GM18870 (cell line): ENCODE results near the gene RNF212.

ENCODE experiments used
- ATAC-seq: cut with Tn5 transposase; IDR thresholded peaks from one replicate; pipeline ENCODE4 v1.9.1; 2021; ENCODE audit warnings: moderate library complexity; ENCODE audit not compliant: unreplicated experiment

Gene RNF212

GRCh38 chr4:1116838-1117237 lies 3.5 kb upstream of the RNF212 start:
- no peak for ATAC-seq

DNA sequence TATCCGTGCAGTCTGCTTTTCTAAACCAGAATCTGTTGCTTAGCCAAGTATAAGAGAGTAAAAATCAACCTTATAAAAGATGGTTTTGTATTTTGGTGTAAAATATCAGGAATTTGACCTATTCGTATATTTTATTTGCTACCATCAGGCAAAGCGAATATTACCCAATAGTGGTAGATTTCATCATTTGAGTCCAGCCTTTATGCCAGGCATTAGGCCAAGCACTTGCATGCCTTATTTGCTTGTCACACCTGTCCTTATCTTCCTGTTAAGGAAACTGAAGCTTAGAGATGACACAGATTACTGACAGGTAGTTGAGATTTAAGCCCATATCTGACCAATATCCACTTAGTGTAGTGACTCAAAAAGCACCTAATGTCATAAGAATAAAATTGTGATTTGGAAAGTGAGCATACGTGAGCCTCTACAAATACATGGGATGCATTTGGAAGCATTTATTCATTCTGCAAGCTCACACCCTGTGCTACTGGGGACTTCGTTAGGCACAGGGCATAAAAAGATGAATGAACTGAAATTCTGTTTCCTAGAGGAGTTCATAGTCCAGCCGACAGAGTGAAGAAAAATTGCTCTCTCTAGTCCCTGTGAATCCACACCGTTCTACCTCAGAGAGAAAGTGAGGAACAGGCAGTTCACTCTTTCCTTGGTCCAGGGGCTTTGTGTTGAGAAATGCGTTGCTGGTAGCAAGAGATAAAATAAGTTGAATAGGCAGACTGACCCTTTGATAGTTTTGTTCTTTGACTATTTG lies 2.3 kb upstream of the RNF212 start:
- ATAC-seq = no peak

- ATAC-seq = no peak
Measured at GRCh38 chr4:1112821-1113182, 562 bp downstream of the RNF212 start.

DNA sequence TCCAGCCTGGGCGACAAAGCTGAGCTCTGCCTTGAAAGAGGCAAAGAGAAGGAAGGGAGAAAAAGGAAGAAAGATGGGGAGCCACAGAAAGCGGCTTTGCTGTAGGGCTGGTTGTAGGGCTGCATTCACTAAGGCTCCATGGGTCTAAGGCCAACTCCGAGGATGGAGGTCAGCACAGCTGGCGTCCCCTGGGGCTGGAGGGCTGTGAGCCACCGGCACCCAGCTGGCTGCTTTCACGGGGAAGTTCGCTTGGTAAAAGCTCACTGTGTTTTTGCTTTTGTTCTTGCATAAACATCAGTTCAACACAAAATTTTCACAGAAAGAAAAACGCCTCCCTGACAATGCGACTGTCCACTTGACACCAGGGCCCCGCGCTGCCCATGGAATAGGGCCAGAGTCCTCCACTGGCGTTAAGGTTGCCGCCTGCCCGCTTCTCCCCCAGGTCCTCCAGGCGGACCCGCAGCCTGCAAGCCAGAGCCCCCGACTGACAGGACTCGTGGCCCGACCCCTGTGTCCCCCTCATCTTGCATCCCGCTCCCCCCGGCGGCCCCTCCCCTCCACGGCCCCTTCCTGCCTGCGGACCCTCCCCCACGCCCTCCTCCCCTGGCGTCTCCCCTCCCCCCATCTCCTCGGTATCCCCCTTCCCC lies 1.1 kb downstream of the RNF212 start:
- ATAC-seq = no peak

GRCh38 chr4:1111259-1111809 lies 2.0 kb downstream of the RNF212 start:
- no peak for ATAC-seq

- ATAC-seq = no peak
Measured at GRCh38 chr4:1109898-1110506, 3.4 kb downstream of the RNF212 start.

DNA sequence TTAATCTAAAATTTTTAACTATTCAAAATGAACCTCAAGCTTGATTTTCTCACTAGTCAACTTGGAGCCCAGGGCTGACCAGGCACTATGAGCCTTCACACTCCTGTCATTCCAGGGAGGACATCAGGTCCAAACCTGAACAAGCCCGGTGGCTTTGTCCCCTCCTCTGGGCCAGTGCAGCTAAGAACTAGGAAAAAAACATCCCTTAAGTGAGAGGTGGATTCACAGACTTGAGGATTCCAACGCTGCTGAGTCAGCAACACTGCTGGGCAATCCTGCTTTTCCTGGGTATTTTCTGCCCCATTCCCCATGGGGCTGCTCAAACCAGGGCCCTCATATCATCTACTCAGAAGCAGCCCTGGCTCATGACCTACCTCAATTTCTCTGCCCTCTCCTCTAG lies 4.0 kb downstream of the RNF212 start:
- ATAC-seq = no peak

DNA sequence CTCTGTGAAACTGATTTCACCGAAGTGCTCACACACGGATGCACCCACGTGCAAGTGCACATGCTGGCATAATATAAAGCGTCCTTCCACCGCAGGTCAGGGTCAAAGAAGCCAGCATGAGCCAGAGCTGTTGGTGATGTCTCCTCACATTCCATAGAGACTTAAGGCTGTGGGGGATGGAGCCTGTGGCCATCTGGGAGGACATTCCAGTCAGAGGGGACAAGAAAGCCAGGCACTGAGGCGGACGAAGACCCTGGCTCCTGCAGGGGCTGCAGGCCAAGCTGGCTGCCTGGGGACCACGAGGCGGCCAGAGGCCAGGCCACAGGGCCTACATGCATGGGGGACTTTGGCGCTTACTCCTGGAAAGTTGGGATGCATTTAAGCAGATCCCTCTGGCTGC lies 7.7 kb downstream of the RNF212 start:
- ATAC-seq = no peak

DNA sequence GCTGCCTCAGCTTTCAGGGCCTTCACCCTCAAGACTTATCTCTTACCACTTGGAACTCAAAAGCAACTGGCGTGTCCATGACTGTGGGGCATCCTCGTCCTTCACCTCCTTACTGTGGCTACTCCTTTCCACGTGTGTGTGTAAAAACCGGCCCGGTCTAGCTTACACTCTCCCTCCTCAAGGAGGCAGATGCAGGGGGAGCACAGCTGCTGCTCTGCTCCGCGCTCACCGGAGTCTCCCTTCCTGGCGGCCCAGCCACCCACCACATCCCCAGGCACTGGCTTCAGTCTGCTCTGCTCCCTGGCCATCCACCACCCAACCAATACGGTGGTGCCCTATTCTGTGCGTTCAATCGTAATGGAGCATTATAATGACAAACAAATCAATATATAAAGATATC lies 8.3 kb downstream of the RNF212 start:
- ATAC-seq = no peak

- no peak for ATAC-seq
Measured at GRCh38 chr4:1104647-1105046, 8.7 kb downstream of the RNF212 start.

- no peak for ATAC-seq
Measured at GRCh38 chr4:1099684-1100335, 13.6 kb downstream of the RNF212 start.

DNA sequence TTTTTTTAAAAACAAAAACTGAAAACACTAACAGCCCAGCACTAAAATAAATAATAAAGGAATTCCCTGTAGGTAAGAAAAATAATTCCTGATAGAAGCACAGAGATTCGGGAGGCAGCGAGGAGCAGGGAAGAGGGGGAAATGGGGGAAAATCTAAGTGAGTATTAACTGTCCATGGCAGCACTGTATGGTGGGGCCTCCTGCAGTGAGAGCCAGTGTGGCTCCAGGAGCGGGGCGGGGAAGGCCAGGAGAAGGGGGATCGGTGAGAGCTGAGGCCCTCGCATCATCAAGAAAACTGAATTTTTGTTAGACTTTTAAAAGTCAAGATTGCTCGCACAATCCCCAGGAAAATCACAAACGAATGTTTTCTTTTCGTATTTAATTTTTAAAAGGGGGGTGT lies 14.1 kb downstream of the RNF212 start:
- ATAC-seq = no peak

GRCh38 chr4:1098311-1098925 lies 14.9 kb downstream of the RNF212 start:
- ATAC-seq = no peak

DNA sequence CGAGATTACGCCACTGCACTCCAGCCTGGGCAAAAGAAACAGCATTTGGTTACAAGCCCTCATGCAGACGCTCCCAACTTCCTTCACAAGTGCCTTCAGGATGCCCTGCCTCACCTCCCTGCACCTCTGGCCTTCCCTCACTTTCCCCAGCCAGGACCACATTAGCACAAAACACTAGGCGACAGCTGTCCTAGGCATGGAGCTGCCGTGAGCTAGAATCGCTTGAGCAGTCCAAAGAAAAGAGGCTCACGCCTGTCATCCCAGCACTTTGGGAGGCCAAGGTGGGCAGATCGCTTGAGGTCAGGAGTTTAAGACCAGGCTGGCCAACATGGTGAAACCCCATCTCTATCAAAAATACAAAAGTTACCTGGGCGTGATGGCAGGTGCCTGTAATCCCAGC lies 15.8 kb downstream of the RNF212 start:
- no peak for ATAC-seq

DNA sequence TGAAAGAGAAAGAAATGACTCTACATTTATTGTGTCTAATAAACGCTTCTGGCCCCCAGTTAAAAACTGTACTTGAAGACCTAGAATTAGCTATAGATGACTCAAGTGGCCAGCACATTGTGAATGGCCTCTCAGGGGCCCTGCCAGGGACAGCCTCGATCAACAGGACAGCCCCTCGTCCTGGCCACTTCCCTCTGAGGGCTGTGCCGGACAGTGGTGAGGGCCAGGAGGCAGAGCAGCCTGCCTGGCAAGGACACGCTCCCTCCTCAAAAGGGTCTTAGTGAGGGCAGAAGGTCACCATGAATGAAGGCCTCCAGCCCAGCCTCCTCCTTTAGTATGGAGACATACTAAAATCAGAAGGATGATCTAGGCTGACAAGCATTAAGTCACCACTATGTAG lies 16.5 kb downstream of the RNF212 start:
- no peak for ATAC-seq

GRCh38 chr4:1094336-1094690 lies 19.1 kb downstream of the RNF212 start:
- ATAC-seq = no peak

DNA sequence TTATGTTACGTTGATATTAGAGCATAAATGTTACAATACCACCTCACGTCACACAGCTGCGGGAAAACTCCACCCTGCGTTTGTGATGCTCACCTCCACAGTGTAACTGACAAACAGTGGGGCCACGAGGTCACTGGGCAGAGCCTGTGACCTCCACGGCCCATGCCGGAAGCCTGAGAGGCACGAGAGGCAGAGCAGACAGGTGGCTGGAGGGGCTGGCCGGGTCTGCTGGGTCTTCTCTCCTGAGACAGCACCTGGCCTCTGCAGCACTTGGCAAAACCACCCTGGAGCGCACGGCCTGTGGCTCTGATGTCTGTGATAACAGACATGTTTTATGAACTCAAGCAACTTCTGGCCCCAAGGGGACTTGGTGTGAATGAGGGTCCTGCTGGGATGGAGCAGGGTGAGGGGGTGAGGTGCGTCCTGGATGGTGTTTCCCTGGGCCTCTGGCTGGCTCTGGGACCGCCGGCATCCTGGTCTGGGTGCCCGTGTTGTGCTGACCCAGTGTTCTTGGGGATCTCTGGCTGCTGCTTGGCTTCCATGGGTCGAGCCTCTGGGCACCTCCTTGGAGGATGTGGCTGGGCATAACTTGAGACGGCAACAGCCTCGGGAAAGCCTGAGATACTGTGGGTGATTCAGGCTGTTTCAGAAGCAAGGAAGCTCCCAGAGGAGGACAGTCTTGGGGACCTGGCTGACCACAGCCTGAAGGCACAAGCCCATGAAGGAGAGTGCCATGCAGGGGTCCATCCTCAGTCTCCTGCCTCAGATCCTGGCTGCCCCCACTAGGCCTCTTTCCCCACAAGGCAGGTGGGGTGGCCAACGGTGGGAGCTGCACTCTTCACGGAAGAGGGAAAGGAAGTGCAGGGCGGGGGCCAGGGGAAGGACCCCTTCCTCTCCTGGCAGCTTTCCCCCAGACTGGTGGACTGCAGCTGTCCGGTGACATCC lies 19.7 kb downstream of the RNF212 start:
- no peak for ATAC-seq

DNA sequence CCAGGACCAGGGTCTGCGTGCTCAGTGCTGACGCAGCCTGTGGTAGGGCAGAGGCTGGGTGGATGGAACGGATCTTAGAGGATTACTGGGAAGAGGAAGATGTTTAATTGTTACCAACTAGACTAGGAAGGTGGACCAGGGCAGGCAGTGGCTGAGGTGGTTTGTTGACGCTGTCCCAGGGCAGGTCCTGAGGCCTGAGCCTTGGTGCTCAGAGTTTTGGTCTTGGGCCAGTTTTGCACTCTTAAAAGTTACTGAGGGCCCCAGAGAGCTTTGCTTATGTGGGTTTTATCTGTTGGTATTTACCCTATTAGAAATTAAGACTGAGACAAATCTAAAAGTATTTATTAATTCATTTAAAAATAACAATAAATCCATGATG lies 20.4 kb downstream of the RNF212 start:
- ATAC-seq = no peak

DNA sequence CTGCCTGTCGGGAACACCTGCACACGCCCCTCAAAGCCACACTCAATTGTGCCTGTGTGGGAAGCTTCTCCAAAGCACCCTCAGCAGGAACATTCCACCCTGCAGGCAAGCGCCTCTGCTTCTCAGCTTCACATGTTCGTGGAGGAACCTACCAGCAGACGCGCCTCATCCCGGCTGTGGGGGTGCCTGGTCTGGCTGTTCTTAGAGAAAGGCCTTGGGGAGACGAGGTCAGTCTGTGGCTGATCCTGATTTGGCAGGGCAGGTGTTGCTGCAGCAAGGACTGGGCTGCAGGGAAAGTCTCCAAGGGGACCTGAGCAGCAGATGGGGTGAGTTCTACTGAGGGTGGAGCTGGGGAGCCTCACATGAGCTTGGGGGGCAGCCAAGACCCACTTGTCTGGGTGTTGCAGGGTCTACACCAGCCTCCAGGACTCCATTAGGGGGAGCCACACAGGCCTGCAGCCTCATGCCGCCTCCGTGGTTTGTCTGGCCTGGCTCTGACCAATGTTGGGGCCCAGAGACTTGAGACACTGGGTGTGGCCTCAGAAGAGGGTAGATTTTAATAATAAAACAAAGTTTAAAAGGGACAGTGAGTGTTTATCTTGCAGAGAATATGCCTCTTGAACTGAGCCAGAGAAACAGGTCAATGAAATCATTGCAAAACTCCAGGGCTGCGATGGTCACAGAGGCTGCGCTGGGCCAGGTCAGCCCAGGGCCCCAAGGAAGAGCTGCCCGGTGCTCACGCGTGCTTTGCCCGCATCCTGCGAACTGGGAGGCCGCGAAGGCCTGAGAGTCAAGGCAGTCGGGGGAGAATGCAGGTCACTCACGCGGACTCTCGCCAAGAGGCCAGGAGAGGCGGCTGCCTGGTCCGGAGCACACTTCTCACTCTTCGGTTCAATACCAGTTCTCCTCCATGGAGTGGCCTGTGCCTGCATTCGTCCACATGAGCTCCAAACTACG lies 21.1 kb downstream of the RNF212 start:
- ATAC-seq = no peak
